GM06990 (cell line): ENCODE results near the gene GADD45B.

Source experiments
- DNase-seq: peaks from one replicate; pipeline ENCODE4 v3.0.0-alpha.2; 2011; ENCODE audit not compliant: insufficient read length; ENCODE audit errors: extremely low read depth
- H3K27me3 ChIP-seq: replicated peaks from 2 replicates; pipeline ENCODE4 v1.6.0; 2011; ENCODE audit warnings: low read length; ENCODE audit not compliant: control insufficient read depth, insufficient read depth
- H3K36me3 ChIP-seq: 2 replicates; pipeline ENCODE4 v1.5.1; 2011; ENCODE audit warnings: low read length; ENCODE audit not compliant: control insufficient read depth, insufficient read depth
- H3K4me3 ChIP-seq: replicated peaks from 2 replicates; pipeline ENCODE4 v1.5.1; 2011; ENCODE audit warnings: low read depth, mild to moderate bottlenecking, control low read depth, low read length
- TF ChIP-seq, protein P1 (sequence below): IDR thresholded peaks from 2 replicates; pipeline ENCODE4 v1.5.1; 2011; ENCODE audit warnings: low read length, control low read depth, mild to moderate bottlenecking, inconsistent platforms; ENCODE audit not compliant: insufficient read depth, poor library complexity, severe bottlenecking

Gene GADD45B

GRCh38 chr19:2481466-2481865 lies 5.5 kb downstream of the GADD45B start:
- Histone ChIP-seq H3K36me3 (peaks cover 11% of the 10 kb centered on the region), H3K4me3 (no peak overlapping the region), H3K27me3 (no peaks in the 10 kb centered on the region)
- no peak for DNase-seq
- TF ChIP-seq, protein P1, sequence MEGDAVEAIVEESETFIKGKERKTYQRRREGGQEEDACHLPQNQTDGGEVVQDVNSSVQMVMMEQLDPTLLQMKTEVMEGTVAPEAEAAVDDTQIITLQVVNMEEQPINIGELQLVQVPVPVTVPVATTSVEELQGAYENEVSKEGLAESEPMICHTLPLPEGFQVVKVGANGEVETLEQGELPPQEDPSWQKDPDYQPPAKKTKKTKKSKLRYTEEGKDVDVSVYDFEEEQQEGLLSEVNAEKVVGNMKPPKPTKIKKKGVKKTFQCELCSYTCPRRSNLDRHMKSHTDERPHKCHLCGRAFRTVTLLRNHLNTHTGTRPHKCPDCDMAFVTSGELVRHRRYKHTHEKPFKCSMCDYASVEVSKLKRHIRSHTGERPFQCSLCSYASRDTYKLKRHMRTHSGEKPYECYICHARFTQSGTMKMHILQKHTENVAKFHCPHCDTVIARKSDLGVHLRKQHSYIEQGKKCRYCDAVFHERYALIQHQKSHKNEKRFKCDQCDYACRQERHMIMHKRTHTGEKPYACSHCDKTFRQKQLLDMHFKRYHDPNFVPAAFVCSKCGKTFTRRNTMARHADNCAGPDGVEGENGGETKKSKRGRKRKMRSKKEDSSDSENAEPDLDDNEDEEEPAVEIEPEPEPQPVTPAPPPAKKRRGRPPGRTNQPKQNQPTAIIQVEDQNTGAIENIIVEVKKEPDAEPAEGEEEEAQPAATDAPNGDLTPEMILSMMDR, result no peak

DNA sequence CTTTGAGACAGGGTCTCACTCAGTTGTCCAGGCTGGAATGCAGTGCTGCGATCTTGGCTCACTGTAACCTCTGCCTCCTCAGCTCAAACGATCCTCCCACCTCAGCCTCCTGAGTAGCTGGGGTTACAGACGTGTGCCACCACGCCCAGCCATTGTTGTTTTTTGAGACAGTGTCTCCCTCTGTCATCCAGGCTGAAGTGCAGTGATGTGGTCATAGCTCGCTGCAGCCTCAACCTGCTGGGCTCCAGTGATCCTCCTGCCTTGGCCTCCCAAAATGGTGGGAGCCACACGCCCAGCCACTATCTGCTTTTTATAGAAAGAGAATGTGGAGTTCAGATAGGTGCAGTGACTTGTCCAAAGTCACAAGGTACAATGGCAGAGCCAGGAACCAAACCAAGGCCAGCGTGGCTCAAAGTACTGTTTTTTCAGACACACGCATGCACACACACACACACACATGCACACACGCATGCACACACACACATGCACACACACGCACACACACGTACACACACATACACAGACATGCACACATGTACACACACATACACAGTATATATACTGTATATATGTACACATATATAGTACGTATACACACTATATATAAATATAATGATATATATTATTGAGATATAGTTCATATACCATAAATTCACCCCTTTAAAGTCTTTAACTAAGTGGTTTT lies 6.6 kb downstream of the GADD45B start:
- TF ChIP-seq, protein P1, result no peak
- Histone ChIP-seq H3K36me3 (peaks cover 4% of the 10 kb centered on the region), H3K27me3 (no peaks in the 10 kb centered on the region), H3K4me3 (no peak overlapping the region)
- DNase-seq, result no peak

GRCh38 chr19:2483084-2483483 lies 7.2 kb downstream of the GADD45B start:
- Histone ChIP-seq H3K27me3 (no peaks in the 10 kb centered on the region), H3K4me3 (no peak overlapping the region), H3K36me3 (peaks cover 2% of the 10 kb centered on the region)
- TF ChIP-seq, protein P1, result no peak
- DNase-seq, result no peak

DNA sequence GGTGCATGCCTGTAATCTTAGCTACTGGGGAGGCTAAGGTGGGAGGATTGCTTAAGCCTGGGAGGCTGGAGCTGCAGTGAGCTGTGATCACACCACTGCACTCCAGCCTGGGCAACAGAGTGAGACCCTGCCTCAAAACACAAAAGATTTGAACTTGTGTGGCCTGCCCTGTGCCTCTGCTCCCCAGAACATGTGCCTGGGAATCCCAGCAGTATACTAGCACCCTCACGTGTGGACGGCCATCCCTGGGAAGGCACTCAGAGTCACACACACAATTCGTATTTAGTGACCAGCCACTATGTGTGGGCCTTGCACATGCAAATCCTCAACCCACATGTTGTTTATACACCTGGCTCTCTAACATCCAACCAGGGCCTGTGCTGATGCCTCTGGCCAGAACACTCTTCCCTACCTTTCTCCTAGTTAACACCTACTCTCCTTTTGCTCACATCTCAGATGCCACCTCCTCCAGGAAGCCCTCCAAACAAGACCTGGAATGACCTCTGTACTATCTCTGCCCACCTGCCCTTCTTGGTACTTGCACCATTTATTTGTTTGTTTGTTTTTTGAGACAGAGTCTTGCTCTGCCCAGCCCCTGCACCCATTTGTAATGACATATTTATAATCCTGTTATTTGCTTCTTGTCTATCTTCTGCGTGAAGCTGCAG lies 7.7 kb downstream of the GADD45B start:
- DNase-seq, result no peak
- TF ChIP-seq, protein P1, result no peak
- H3K36me3 ChIP-seq, result peaks cover under 1% of the 10 kb centered on the region
- H3K4me3 ChIP-seq, result no peak overlapping the region
- no peaks in the 10 kb centered on the region; the same call in 1 of the 2 replicates for H3K27me3 ChIP-seq

DNA sequence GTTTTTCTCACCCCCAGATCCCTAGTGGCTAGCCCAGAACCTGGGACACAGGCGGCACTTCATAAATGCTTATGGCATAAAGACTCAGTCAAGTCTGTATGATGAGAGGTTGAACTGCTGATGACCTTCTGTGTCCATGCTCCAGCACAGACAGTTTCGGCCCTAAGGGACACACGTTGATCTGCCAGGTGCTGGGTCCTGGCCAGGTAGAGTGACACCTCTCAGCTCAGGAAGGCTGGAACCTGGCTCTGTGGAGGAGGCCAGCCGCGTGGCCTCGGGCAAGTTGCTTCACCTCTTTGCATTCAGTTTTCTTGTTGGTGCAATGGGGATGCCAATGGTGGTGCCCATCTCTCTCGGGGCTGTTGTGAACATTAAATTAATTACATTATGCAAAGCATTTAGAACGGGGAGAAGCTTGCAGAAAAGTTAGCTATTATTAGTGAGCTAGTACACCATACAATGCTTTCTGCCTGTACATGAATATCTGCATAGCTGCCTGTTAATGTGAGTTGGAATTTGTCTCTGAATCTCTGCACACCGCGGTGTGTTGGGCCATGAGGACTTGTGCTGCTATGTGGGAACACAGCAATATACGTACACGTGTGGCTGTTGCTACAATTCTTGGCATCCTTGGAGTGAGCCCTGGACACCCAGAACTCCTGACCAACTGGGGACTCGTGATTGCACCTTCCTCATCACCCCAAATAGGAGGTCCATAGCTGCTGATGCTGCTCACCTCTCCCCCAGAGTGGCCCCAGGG lies 8.4 kb downstream of the GADD45B start:
- no peak for DNase-seq
- Histone ChIP-seq H3K27me3 (no peaks in the 10 kb centered on the region; the same call in 1 of the 2 replicates), H3K4me3 (no peak overlapping the region), H3K36me3 (no peaks in the 10 kb centered on the region; the same call in 1 of the 2 replicates)
- TF ChIP-seq, protein P1, result no peak
